Peyer's patch (tissue), 4 donors: ENCODE results near the gene LUZP2.

ENCODE experiments used
- POLR2A ChIP-seq, 2 donors: fragments of 450-650 bp; IDR thresholded peaks; one replicate each; pipeline ENCODE4 v1.5.1; 2017; ENCODE audit warnings: antibody characterized with exemption in 2 of 2, mild to moderate bottlenecking in 2 of 2, moderate library complexity in 2 of 2
- TF ChIP-seq, protein P1 (sequence below), 6 experiments: fragments of 450-650 bp in 4 of 6; fragments of 200-600 bp in 2 of 6; sonication (generic) in 1 of 6; IDR thresholded peaks; one replicate each; pipeline ENCODE4 v1.5.1; 2017 to 2019; ENCODE audit warnings: antibody characterized with exemption in 6 of 6, mild to moderate bottlenecking in 3 of 6, moderate library complexity in 1 of 6

DNA sequence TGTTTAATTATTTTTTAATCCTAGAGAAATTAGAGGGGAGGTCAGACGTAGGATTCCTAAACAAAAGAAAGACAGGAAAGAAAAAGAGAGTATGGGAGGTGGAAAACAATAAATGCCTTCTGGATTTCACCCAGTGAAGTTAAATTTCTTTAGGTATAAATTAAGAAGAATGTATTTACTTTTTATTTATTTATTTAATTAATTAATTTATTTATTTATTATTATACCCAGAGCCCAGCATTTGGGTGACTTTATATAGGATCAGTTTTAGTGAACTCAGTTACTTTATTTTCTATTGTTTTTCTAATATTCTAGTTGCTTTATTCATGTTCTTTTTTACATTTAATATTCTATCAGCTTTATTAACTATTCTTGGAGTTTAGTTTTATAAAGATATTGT, 551.8 kb downstream of the LUZP2 start:
- TF ChIP-seq, protein P1, sequence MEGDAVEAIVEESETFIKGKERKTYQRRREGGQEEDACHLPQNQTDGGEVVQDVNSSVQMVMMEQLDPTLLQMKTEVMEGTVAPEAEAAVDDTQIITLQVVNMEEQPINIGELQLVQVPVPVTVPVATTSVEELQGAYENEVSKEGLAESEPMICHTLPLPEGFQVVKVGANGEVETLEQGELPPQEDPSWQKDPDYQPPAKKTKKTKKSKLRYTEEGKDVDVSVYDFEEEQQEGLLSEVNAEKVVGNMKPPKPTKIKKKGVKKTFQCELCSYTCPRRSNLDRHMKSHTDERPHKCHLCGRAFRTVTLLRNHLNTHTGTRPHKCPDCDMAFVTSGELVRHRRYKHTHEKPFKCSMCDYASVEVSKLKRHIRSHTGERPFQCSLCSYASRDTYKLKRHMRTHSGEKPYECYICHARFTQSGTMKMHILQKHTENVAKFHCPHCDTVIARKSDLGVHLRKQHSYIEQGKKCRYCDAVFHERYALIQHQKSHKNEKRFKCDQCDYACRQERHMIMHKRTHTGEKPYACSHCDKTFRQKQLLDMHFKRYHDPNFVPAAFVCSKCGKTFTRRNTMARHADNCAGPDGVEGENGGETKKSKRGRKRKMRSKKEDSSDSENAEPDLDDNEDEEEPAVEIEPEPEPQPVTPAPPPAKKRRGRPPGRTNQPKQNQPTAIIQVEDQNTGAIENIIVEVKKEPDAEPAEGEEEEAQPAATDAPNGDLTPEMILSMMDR (IDR thresholded peaks at IDR 0.05), result no peak
- TF ChIP-seq POLR2A (IDR thresholded peaks at IDR 0.05), result no peak
